Activated naive CD4-positive, alpha-beta T cell treated with Interleukin-2 at 50 U/mL for 16 hours (primary cell): Measurements from ENCODE around the gene FBN3.

ENCODE experiments used
- DNase-seq: peaks from one replicate; pipeline ENCODE4 v3.0.0-alpha.2; 2020

FBN3 gene

GRCh38 chr19:8087876-8088275 is 61.5 kb downstream of the FBN3 start:
- no peak for DNase-seq

GRCh38 chr19:8086849-8087248 is 62.5 kb downstream of the FBN3 start:
- DNase-seq = no peak

GRCh38 chr19:8085598-8086408 is 63.6 kb downstream of the FBN3 start:
- no peak for DNase-seq

GRCh38 chr19:8084152-8084551 is 65.2 kb downstream of the FBN3 start:
- no peak for DNase-seq

GRCh38 chr19:8083141-8083540 is 66.3 kb downstream of the FBN3 start:
- DNase-seq = no peak

- DNase-seq = no peak
Measured at GRCh38 chr19:8081569-8082550, 67.5 kb downstream of the FBN3 start.

GRCh38 chr19:8080832-8081231 is 68.6 kb downstream of the FBN3 start:
- no peak for DNase-seq

- DNase-seq = no peak
Measured at GRCh38 chr19:8079988-8080387, 69.4 kb downstream of the FBN3 start.

- no peak for DNase-seq
Measured at GRCh38 chr19:8075158-8076074, 74.0 kb downstream of the FBN3 start.

- no peak for DNase-seq
Measured at GRCh38 chr19:8074501-8074900, 74.9 kb downstream of the FBN3 start.

- no peak for DNase-seq
Measured at GRCh38 chr19:8071912-8072311, 77.5 kb downstream of the FBN3 start.

GRCh38 chr19:8069096-8069973 is 80.1 kb downstream of the FBN3 start:
- DNase-seq = no peak

- DNase-seq = no peak
Measured at GRCh38 chr19:8065875-8066261, 83.5 kb downstream of the FBN3 start.

- no peak for DNase-seq
Measured at GRCh38 chr19:8064911-8065874, 84.2 kb downstream of the FBN3 start.

- no peak for DNase-seq
Measured at GRCh38 chr19:8057545-8058270, 91.7 kb downstream of the FBN3 start.

GRCh38 chr19:8056533-8056932 is 92.9 kb downstream of the FBN3 start:
- no peak for DNase-seq

GRCh38 chr19:8054169-8054568 is 95.2 kb downstream of the FBN3 start:
- DNase-seq = no peak

- no peak for DNase-seq
Measured at GRCh38 chr19:8052464-8052859, 96.9 kb downstream of the FBN3 start, which contains the start of gene CCL25. Gene CCL25, plus strand, starts transcription at chr19:8052760. Its CDS starts 290 bp downstream, at chr19:8053050.

GRCh38 chr19:8050274-8051096 is 98.9 kb downstream of the FBN3 start:
- peak; percentile 87 for DNase-seq
